ENCODE data around the gene COL24A1.

- no peak for TF ChIP-seq CTCF (conservative IDR thresholded peaks at IDR 0.05; ENCODE audit: low read depth, low read length)
- TF ChIP-seq EZH2 (IDR thresholded peaks at IDR 0.05; ENCODE audit: borderline replicate concordance, low read depth, low read length, poor library complexity, severe bottlenecking): no peak
Measured at GRCh38 chr1:85857991-85858390, 298.6 kb downstream of the COL24A1 start.

All from A673 (cell line).